Right cardiac atrium (tissue), 5 donors: ENCODE data around the gene THSD7A. TPM values are rescaled to one million over a fixed set of nuclear protein-coding genes. Genes with fewer than 3 reads are reported as not detected.
A peak's percentile ranks its signal among the peaks of the same experiment; 100 is the strongest.

ENCODE experiments used
- ATAC-seq, 2 donors: fragments of 200-7000 bp; cut with Tn5 transposase; one replicate each; pipeline versions ENCODE4 v1.8.0 to v1.9.1; 2020; ENCODE audit warnings: moderate library complexity in 2 of 2, mild to moderate bottlenecking in 1 of 2
- DNase-seq, 3 donors: peaks; one replicate each; pipeline ENCODE4 v3.0.0-alpha.2; 2020
- H3K27ac ChIP-seq: one replicate; pipeline ENCODE4 v1.5.1; 2013; ENCODE audit warnings: mild to moderate bottlenecking, low read length, control low read depth, moderate library complexity
- H3K27me3 ChIP-seq: one replicate; pipeline ENCODE4 v1.6.1; 2013; ENCODE audit not compliant: control insufficient read depth, insufficient read depth
- H3K4me1 ChIP-seq: one replicate; pipeline ENCODE4 v1.6.1; 2013; ENCODE audit warnings: low read length; ENCODE audit not compliant: control insufficient read depth, insufficient read depth
- H3K4me3 ChIP-seq: one replicate; pipeline ENCODE4 v1.5.1; 2013; ENCODE audit warnings: low read length, control low read depth
- H3K9me3 ChIP-seq: one replicate; pipeline ENCODE4 v1.6.1; 2013; ENCODE audit warnings: low read length; ENCODE audit not compliant: control insufficient read depth
- WGBS: extraction: QIAGEN DNeasy Blood & Tissue Kit; methylation state at CpG from one replicate; pipeline ENCODE4 v1.1.7; 2013; 5-methylcytosine and 5-hydroxymethylcytosine counted together
- intact Hi-C, 4 donors: fragments of 100-400 bp; cut with DNase I; formaldehyde crosslinking; loops; one replicate each; pipeline versions ENCODE4 v1.11.0 to v1.14.0; 2022 to 2023
- polyA plus RNA-seq: library from polyadenylated mRNA; stranded (reverse); fragments of 200-250 nt; gene quantifications from one replicate; pipeline ENCODE4 v1.2.3, GENCODE V29; 2013
- total RNA-seq, 4 donors: library from RNA; stranded (reverse); fragmentation: NEBNext Ultra II Directional; extraction: Animal tissue kit (Norgen Biotek cat#: 25700); gene quantifications; one replicate each; pipeline ENCODE4 v1.2.1, GENCODE V29; 2021
- donor health status: healthy with polysubstance abuse.
- donor health status: DM: no; HTN: yes; CAD: no.
- donor health status: DM: no; HTN: no; CAD: no.
- donor health status: DM: no; HTN: yes; CAD: no; lungs with severe emphysema.
- donor health status: DM: yes; HTN: yes; CAD: no.

Gene THSD7A
- total and polyA plus RNA-seq, 5 donors, result 0.34 to 3.6 (median 2.3) TPM

- intact Hi-C loops, result no loop called here
- Histone ChIP-seq H3K4me1 (no peaks in the 10 kb centered on the region), H3K27me3 (no peaks in the 10 kb centered on the region)
Observed at GRCh38 chr7:11655642-11656041, 176.4 kb downstream of the THSD7A start.

GRCh38 chr7:11655163-11655562, 176.8 kb downstream of the THSD7A start:
- DNase-seq (no peak), ATAC-seq (no peak)
- Histone ChIP-seq H3K4me1 (peaks cover 1% of the 10 kb centered on the region), H3K4me3 (no peak overlapping the region), H3K9me3 (no peaks in the 10 kb centered on the region), H3K27me3 (no peaks in the 10 kb centered on the region), H3K27ac (no peak overlapping the region)
- intact Hi-C loops, result no loop called here

More at GRCh38 chr7:11655642-11656041, 176.4 kb downstream of the THSD7A start:
- WGBS, result 97% methylated on average over 1 of the region's 1 CpG
- Histone ChIP-seq H3K27ac (no peak overlapping the region), H3K4me3 (no peak overlapping the region), H3K9me3 (no peaks in the 10 kb centered on the region)
- ATAC-seq (no peak), DNase-seq (no peak)

GRCh38 chr7:11650500-11650899, 181.5 kb downstream of the THSD7A start:
- H3K27me3 ChIP-seq, result no peaks in the 10 kb centered on the region
- DNase-seq, result no peak
- peaks cover 1% of the 10 kb centered on the region for H3K4me1 ChIP-seq
- H3K27ac ChIP-seq, result no peak overlapping the region
- no peak overlapping the region for H3K4me3 ChIP-seq
- intact Hi-C loops, result no loop called here
- ATAC-seq, result no peak
- H3K9me3 ChIP-seq, result no peaks in the 10 kb centered on the region
- 91% methylated on average over 3 of the region's 3 CpGs for WGBS

- Histone ChIP-seq H3K27ac (no peak overlapping the region), H3K4me1 (peaks cover 1% of the 10 kb centered on the region), H3K4me3 (no peak overlapping the region), H3K9me3 (no peaks in the 10 kb centered on the region), H3K27me3 (no peaks in the 10 kb centered on the region)
- intact Hi-C loops, result no loop called here
- DNase-seq (no peak), ATAC-seq (no peak)
- 68% methylated on average over 2 of the region's 2 CpGs for WGBS
Observed at GRCh38 chr7:11650030-11650429, 182.0 kb downstream of the THSD7A start.

GRCh38 chr7:11648980-11649379, 183.0 kb downstream of the THSD7A start:
- no peaks in the 10 kb centered on the region for H3K9me3 ChIP-seq
- peak in 1 of 2 donors; percentile 69 for ATAC-seq
- no peak overlapping the region for H3K4me3 ChIP-seq
- H3K27me3 ChIP-seq, result no peaks in the 10 kb centered on the region
- intact Hi-C loops, result no loop called here
- no peak for DNase-seq
- H3K27ac ChIP-seq, result no peak overlapping the region
- peaks cover 1% of the 10 kb centered on the region for H3K4me1 ChIP-seq

- intact Hi-C loops, result no loop called here
- ATAC-seq (no peak), DNase-seq (no peak)
- WGBS, result 83% methylated on average over 3 of the region's 3 CpGs
- Histone ChIP-seq H3K27ac (no peak overlapping the region), H3K27me3 (no peaks in the 10 kb centered on the region), H3K9me3 (no peaks in the 10 kb centered on the region), H3K4me1 (peaks cover 1% of the 10 kb centered on the region), H3K4me3 (no peak overlapping the region)
Observed at GRCh38 chr7:11648101-11648500, 183.9 kb downstream of the THSD7A start.

GRCh38 chr7:11642841-11643240, 189.2 kb downstream of the THSD7A start:
- 73% methylated on average over 2 of the region's 2 CpGs for WGBS
- intact Hi-C loops, result no loop called here
- no peaks in the 10 kb centered on the region for H3K9me3 ChIP-seq
- no peaks in the 10 kb centered on the region for H3K4me1 ChIP-seq
- H3K27me3 ChIP-seq, result no peaks in the 10 kb centered on the region
- no peak overlapping the region for H3K27ac ChIP-seq
- DNase-seq (no peak), ATAC-seq (no peak)
- H3K4me3 ChIP-seq, result no peak overlapping the region

- DNase-seq (no peak), ATAC-seq (no peak)
- Histone ChIP-seq H3K9me3 (no peaks in the 10 kb centered on the region), H3K27me3 (no peaks in the 10 kb centered on the region), H3K4me1 (no peaks in the 10 kb centered on the region), H3K4me3 (no peak overlapping the region), H3K27ac (no peak overlapping the region)
- intact Hi-C loops, result no loop called here
Observed at GRCh38 chr7:11642276-11642675, 189.7 kb downstream of the THSD7A start.

- peaks cover 2% of the 10 kb centered on the region for H3K4me1 ChIP-seq
- H3K4me3 ChIP-seq, result no peak overlapping the region
- H3K9me3 ChIP-seq, result no peaks in the 10 kb centered on the region
- no peak for ATAC-seq
- H3K27me3 ChIP-seq, result no peaks in the 10 kb centered on the region
- no peak for DNase-seq
- intact Hi-C loops, result no loop called here
- no peak overlapping the region for H3K27ac ChIP-seq
- WGBS, result 43% methylated on average over 4 of the region's 4 CpGs
Observed at GRCh38 chr7:11638011-11638774, 193.8 kb downstream of the THSD7A start.

- WGBS, result 97% methylated on average over 19 of the region's 19 CpGs
- peaks cover 2% of the 10 kb centered on the region for H3K4me1 ChIP-seq
- no peak overlapping the region for H3K4me3 ChIP-seq
- intact Hi-C loops, result no loop called here
- H3K27me3 ChIP-seq, result no peaks in the 10 kb centered on the region
- H3K9me3 ChIP-seq, result no peaks in the 10 kb centered on the region
- peak in 2 of 3 donors; percentile 39 to 52 for DNase-seq
- no peak for ATAC-seq
- no peak overlapping the region for H3K27ac ChIP-seq
Observed at GRCh38 chr7:11636274-11636673, 195.7 kb downstream of the THSD7A start.

- Histone ChIP-seq H3K4me1 (peaks cover 2% of the 10 kb centered on the region), H3K4me3 (no peak overlapping the region), H3K27ac (no peak overlapping the region), H3K27me3 (no peaks in the 10 kb centered on the region), H3K9me3 (no peaks in the 10 kb centered on the region)
- ATAC-seq (no peak), DNase-seq (no peak)
- intact Hi-C loops, result no loop called here
- 65% methylated on average over 1 of the region's 1 CpG for WGBS
Observed at GRCh38 chr7:11633310-11633709, 198.7 kb downstream of the THSD7A start.

GRCh38 chr7:11630355-11630754, 201.6 kb downstream of the THSD7A start:
- Histone ChIP-seq H3K27ac (no peak overlapping the region), H3K4me1 (peaks cover 2% of the 10 kb centered on the region), H3K27me3 (no peaks in the 10 kb centered on the region), H3K9me3 (no peaks in the 10 kb centered on the region), H3K4me3 (no peak overlapping the region)
- DNase-seq (no peak), ATAC-seq (peak in 1 of 2 donors; percentile 36)
- intact Hi-C loops, result no loop called here
- WGBS, result 43% methylated on average over 2 of the region's 2 CpGs
